ENCODE measurements around the gene CCNL2.

The CCNL2 gene

DNA sequence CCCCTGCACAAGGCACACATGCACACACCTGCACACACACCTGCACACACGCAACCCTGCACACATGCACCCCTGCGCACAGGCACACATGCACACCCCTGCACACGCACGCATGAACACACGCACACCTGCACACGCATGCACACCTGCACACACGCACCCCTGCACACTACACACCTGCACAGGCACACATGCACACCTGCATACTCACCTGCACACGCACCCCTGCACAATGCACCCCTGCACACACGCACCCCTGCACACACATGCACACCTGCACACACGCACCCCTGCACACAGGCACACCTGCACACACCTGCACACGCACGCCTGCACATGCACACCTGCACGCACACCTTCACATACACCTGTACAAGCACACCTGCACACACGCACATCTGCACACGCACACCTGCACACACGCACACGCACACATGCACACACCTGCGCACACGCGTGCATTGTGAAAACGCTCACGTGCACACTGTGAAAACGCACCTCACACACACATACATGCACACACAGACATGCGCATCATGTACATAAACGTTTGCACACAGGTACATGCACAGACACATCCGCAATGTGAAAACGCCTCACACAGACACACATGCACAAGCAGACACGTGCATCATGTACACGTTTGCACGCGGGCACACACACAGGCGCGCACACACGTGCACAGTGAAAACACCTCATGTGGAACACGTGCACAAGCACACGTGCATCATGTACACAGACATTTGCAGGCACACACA lies 58.2 kb downstream of the CCNL2 start:
- no peak for DNase-seq

DNA sequence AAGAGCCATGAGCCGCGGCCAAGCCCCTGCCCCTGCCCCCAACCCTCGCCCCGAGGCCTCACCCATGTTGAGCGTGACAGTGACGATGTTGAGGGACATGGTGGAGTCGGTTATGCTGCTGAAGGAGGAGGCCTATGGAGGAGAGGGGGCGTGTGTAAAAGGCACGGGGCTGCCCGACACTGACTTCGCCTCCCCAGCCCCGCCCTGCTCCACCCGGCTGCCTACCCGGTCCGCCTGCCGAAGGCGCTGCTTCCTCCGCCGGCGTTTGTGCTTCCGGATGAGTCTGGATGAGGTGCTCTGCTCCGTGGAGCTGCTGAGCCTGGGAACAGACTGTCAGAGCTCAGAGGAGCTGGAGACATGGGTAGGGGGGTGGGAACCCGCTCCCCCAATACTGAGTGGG lies 59.0 kb downstream of the CCNL2 start:
- DNase-seq = no peak

DNA sequence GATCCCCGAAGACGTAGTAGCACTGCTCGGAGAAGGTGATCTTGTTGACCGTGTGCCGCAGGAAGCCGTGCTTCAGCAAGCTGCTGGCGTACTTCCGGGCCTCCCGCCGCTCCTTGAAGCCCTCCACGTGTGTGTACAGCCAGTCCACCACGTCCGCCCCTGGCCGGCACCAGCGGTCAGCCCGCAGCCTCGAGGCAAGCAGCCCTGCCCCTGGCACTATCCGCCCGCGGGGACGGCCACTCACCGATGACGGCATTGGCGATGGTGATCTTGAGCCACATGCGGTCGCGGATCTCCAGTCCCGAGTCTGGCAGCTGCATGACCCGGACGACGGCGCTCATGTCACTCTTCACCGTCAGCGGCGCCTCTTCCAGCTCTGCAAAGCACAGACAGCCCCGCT lies 60.9 kb downstream of the CCNL2 start:
- DNase-seq = no peak

DNA sequence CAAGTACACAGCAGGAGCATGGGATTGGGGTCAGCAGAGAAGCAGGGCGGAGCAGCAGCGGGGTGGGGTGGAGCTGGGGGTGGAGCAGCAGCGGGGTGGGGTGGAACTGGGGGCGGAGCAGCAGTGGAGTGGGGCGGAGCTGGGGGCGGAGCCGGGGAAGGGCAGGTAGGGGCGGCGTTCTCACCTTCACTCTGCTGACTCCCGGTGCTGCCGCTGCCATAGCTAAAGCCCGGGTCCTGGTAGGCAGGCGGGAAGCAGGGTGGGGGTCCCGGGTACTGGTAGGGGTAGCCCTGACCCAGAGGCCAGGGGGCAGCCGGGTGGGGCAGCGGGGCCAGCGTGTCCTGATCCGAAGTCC lies 61.4 kb downstream of the CCNL2 start:
- DNase-seq = peak in 1 of 4 experiments; percentile 27

DNA sequence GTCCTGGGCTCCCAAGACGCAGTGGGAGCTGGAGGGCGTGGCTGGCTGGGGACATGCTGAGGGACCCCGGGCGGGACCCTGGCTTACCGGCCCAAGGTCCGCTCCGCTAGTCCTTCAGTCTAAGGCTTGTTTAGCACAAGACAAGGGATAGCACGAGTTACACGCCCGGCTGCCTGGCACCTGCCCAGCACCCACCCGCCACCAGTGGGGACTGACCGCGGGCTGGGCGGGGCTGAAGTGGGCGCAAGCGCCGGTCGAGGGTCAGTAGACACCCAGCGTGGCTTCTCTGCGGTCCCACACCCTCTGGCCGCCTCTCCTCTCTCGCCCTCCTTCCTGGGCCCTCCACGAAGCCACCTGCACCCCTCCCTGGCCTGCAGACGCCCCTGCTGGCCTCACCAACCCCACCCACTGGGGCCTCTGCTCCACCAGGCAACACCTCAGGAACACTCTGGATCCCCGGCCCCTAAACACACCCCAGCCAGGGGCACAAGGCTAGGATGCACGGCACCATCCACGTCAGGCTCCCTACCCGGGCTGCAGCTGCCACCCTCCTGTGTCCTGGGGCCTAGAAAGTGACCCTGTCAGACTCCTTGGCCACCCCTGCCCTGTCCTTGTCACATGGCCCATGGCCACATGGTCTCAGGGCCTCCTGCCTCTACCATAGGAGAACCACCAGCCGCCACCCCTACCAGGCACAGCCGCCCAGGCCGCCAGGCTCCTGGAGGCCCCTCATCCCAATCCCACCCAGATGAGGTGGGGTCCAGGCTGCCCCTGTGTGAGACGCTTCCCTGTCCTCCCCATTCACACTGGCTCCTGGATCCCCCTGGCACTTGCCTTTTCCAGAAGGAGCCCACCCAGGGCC lies 62.0 kb downstream of the CCNL2 start:
- no peak for DNase-seq

DNA sequence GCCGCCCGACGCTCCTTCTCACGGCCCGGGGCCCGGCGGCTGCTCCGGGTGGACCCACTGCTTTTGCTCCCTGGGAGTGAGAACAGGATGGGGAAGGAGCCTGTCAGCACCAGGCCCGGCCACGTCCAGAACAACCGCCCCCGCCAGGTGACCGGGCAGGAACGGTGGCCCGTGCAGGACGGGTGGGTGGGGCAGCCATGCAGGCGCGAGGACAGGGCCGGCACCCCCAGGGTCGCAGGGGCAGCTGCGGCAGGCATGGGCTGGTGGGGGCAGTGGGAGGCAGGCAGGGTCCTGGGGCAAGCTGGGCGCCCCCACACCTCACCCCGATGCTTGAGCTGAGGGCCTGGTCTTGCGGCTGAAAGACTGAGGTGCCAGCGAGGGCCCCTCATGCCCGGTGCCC lies 62.7 kb downstream of the CCNL2 start:
- no peak for DNase-seq

DNA sequence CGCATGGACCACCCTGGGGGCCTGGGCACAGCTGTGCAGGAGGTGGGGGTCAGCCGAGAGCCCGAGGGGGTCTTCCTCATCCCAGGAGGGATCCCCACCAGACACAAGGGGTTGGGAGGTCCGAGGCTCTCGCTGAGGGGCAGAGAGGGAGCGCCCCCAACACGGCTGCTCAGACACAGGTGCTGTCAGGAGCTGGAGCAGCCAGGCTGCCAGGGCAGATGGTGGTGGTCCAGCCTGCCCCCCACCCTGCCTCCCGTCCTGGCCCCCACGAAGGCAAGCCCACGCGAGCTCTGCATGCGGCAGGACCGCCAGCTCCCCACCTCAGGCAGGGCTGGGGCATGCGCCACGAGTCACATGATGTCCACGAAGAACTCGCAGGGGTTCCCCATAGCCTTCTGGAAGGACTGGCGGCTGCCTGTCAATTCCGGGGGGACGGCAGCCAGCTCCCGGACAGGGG lies 63.3 kb downstream of the CCNL2 start:
- DNase-seq = no peak

All from suppressor macrophage (primary cell).